ENCODE data around the gene NDE1.

The NDE1 gene

DNA sequence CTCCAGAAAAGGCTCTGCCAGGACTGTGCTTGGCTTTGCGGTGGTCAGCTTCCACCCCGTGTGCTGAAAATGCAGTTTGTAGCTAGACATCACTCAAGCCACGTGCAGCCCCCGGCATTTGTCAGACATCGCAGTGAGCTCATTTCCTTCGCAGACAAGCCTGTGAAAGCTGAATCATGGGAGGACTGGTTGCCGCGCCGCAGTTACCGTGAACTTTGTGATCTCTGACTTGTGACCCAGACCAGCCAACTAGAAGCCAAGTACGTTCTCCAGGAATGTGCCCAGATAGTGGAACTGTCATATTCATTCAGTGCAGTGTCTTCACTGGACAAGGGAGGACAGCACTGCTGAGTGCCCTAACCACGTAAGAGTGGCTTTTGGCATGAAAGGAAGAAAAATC lies 58.1 kb downstream of the NDE1 start:
- TF ChIP-seq TAF1 (IDR thresholded peaks at IDR 0.05; ENCODE audit: borderline replicate concordance, insufficient read depth, low read length): no peak
- no peak for TF ChIP-seq SIN3A (IDR thresholded peaks at IDR 0.05; ENCODE audit: borderline replicate concordance, insufficient read depth, low read length)
- TF ChIP-seq, protein P1, sequence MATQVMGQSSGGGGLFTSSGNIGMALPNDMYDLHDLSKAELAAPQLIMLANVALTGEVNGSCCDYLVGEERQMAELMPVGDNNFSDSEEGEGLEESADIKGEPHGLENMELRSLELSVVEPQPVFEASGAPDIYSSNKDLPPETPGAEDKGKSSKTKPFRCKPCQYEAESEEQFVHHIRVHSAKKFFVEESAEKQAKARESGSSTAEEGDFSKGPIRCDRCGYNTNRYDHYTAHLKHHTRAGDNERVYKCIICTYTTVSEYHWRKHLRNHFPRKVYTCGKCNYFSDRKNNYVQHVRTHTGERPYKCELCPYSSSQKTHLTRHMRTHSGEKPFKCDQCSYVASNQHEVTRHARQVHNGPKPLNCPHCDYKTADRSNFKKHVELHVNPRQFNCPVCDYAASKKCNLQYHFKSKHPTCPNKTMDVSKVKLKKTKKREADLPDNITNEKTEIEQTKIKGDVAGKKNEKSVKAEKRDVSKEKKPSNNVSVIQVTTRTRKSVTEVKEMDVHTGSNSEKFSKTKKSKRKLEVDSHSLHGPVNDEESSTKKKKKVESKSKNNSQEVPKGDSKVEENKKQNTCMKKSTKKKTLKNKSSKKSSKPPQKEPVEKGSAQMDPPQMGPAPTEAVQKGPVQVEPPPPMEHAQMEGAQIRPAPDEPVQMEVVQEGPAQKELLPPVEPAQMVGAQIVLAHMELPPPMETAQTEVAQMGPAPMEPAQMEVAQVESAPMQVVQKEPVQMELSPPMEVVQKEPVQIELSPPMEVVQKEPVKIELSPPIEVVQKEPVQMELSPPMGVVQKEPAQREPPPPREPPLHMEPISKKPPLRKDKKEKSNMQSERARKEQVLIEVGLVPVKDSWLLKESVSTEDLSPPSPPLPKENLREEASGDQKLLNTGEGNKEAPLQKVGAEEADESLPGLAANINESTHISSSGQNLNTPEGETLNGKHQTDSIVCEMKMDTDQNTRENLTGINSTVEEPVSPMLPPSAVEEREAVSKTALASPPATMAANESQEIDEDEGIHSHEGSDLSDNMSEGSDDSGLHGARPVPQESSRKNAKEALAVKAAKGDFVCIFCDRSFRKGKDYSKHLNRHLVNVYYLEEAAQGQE (IDR thresholded peaks at IDR 0.05; ENCODE audit: insufficient read depth in 1 of 2, low read depth in 2 of 2, low read length in 2 of 2): no peak
- no peak for TF ChIP-seq POLR2AphosphoS5 (IDR thresholded peaks at IDR 0.05; ENCODE audit: low read depth, low read length)
- no peak for TF ChIP-seq FOXP2 (optimal IDR thresholded peaks at IDR 0.05; ENCODE audit: borderline replicate concordance, extremely low read depth, extremely low read length, insufficient read depth)

DNA sequence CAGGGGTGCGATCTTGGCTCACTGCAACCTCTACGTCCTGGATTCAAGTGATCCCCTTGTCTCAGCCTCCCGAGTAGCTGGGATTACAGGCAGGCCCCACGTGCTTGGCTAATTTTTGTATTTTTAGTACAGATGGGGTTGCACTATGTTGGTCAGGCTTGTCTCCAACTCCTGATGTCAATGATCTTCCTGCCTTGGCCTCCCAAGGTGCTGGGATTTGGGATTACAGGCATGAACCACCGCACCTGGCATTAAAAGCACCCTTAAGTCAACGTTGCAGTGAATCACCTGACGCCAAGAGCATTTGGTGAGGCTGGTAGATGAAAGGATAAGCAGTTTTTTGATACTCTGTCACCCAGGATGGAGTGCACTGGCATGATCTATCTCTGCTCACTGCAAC lies 59.0 kb downstream of the NDE1 start:
- TF ChIP-seq FOXP2 (optimal IDR thresholded peaks at IDR 0.05; ENCODE audit: borderline replicate concordance, extremely low read depth, extremely low read length, insufficient read depth) (no peak), POLR2AphosphoS5 (IDR thresholded peaks at IDR 0.05; ENCODE audit: low read depth, low read length) (no peak), TAF1 (IDR thresholded peaks at IDR 0.05; ENCODE audit: borderline replicate concordance, insufficient read depth, low read length) (no peak), SIN3A (IDR thresholded peaks at IDR 0.05; ENCODE audit: borderline replicate concordance, insufficient read depth, low read length) (no peak)
- TF ChIP-seq, protein P1 (IDR thresholded peaks at IDR 0.05; ENCODE audit: insufficient read depth in 1 of 2, low read depth in 2 of 2, low read length in 2 of 2): no peak

DNA sequence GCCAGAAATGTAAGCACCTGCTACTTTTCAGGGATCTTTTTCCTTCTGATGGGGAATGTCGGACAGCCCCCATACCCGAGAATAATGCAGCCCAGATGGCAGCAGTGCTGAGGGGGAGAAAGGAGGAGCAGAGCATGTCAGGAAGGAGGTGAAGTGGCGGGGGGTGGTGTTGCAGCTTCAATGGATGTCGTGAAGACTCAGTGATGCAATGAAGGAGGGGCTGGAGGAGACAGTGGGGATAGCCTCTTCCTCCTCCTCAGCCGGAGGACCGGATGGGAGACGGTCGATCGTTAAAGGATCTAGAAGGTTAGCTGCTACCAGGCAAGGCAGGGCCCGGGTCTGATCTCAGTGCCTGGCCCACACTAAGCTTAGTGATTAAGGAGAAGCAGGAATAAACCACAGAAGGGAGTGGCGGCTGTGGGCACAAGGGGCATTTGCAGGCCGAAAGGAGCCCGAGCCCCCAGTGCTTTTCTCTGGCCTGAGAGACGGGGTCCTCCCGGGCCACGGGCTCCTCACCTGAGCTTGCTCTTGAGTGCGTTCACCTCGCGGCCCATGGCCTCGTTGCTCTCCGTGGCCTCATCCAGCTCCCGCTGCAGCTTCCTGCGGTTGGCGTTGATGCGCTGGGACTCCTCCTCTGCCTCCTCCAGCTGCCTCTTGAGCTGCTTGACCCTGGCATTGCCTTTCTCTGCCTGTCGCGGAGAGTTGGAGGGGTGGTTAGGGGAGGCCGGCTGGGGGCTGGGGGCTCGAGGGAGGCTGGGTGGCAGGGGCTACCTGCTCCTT lies 64.5 kb downstream of the NDE1 start:
- TF ChIP-seq TAF1 (IDR thresholded peaks at IDR 0.05; ENCODE audit: borderline replicate concordance, insufficient read depth, low read length): no peak
- TF ChIP-seq FOXP2 (optimal IDR thresholded peaks at IDR 0.05; ENCODE audit: borderline replicate concordance, extremely low read depth, extremely low read length, insufficient read depth): no peak
- no peak for TF ChIP-seq SIN3A (IDR thresholded peaks at IDR 0.05; ENCODE audit: borderline replicate concordance, insufficient read depth, low read length)
- TF ChIP-seq POLR2AphosphoS5 (IDR thresholded peaks at IDR 0.05; ENCODE audit: low read depth, low read length): no peak

DNA sequence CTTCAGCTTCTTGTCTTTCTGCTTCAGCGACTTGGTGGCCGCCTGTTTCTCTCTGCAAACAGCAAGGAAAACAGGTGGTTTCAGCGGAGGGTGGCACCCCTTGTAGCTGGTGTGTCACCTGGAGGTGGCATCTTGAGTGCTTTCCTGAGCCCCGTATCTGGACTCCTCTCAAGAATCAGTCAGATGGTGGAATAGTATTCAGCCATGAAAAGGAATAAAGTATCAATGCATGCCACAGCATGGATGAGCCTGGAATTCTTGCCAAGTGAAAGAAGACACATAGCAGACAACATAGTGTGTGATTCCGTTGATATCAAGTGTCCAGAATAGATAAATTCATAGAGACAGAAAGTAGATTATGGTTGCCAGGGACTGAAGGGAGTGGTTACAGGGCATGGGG lies 65.2 kb downstream of the NDE1 start:
- TF ChIP-seq, protein P1 (IDR thresholded peaks at IDR 0.05; ENCODE audit: insufficient read depth in 1 of 2, low read depth in 2 of 2, low read length in 2 of 2): no peak
- no peak for TF ChIP-seq FOXP2 (optimal IDR thresholded peaks at IDR 0.05; ENCODE audit: borderline replicate concordance, extremely low read depth, extremely low read length, insufficient read depth)
- no peak for TF ChIP-seq TAF1 (IDR thresholded peaks at IDR 0.05; ENCODE audit: borderline replicate concordance, insufficient read depth, low read length)
- no peak for TF ChIP-seq SIN3A (IDR thresholded peaks at IDR 0.05; ENCODE audit: borderline replicate concordance, insufficient read depth, low read length)
- TF ChIP-seq POLR2AphosphoS5 (IDR thresholded peaks at IDR 0.05; ENCODE audit: low read depth, low read length): no peak

DNA sequence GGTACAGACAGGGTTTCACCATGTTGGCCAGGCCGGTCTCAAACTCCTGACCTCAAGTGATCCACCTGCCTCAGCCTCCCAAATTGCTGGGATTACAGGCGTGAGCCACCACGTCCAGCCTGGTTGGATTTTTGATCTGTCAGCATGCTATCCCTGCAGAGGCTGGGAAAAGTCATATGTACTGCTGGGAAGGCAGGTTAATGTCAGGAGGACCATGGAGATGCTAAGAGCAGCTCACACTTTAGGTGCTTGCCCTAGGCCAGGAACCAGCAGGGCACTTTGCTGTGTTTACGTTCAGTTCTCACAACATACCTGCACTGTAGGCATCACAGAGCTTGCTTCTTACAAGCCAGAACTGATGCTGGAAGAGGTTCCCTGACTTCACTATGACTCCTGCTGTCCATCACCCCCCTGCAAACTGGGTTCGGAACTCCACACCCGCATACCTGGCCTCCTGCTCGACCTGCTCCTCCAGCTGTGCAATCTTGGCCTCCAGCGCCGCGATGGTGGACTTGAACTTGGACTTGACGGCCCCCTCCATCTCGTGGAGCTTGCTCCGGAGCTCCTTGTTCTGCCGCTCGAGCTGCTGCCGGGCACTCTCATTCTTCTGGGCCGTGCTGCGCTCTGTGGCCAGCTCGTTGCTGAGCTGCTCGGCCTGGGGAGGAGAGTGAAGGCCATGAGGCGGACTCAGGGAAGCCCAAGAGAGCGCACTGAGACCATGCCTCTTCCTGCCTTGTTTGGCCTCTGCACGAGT lies 66.8 kb downstream of the NDE1 start:
- TF ChIP-seq FOXP2 (optimal IDR thresholded peaks at IDR 0.05; ENCODE audit: borderline replicate concordance, extremely low read depth, extremely low read length, insufficient read depth) (no peak), POLR2AphosphoS5 (IDR thresholded peaks at IDR 0.05; ENCODE audit: low read depth, low read length) (no peak), TAF1 (IDR thresholded peaks at IDR 0.05; ENCODE audit: borderline replicate concordance, insufficient read depth, low read length) (no peak), SIN3A (IDR thresholded peaks at IDR 0.05; ENCODE audit: borderline replicate concordance, insufficient read depth, low read length) (no peak)
- TF ChIP-seq, protein P1 (IDR thresholded peaks at IDR 0.05; ENCODE audit: insufficient read depth in 1 of 2, low read depth in 2 of 2, low read length in 2 of 2): no peak

Data from PFSK-1 (cell line).